GM19468 (cell line): Measurements from ENCODE around the gene CLRN3.

Source experiments
- ATAC-seq: cut with Tn5 transposase; IDR thresholded peaks from one replicate; pipeline ENCODE4 v1.9.1; 2021; ENCODE audit warnings: mild to moderate bottlenecking, moderate library complexity, moderate number of reproducible peaks; ENCODE audit not compliant: unreplicated experiment; ENCODE audit errors: extremely low read depth

Gene CLRN3, protein sequence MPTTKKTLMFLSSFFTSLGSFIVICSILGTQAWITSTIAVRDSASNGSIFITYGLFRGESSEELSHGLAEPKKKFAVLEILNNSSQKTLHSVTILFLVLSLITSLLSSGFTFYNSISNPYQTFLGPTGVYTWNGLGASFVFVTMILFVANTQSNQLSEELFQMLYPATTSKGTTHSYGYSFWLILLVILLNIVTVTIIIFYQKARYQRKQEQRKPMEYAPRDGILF

DNA sequence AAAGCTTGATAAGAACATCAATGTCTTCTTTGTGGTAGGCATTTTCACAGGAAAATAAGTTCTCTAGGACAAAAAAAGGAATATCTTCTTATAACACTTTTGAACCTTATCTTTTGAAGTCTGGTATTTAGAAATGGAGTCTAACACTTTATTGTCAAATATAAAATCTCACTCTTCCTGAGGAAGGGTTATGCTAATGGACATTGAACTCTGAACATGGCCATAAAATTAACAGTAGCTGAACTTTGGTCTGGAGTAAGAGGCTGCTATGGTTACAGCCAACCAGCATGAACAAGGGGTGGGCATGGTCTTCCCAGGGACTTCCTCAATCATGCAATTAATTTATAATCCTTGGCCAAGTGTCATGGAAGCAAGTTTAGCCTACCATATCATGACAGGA is at the start of gene CLRN3:
CLRN3 (minus strand) TSS at position 199 of the 400 bp plus-strand sequence; CDS start at position 42, 157 bp downstream.
- no peak for ATAC-seq

DNA sequence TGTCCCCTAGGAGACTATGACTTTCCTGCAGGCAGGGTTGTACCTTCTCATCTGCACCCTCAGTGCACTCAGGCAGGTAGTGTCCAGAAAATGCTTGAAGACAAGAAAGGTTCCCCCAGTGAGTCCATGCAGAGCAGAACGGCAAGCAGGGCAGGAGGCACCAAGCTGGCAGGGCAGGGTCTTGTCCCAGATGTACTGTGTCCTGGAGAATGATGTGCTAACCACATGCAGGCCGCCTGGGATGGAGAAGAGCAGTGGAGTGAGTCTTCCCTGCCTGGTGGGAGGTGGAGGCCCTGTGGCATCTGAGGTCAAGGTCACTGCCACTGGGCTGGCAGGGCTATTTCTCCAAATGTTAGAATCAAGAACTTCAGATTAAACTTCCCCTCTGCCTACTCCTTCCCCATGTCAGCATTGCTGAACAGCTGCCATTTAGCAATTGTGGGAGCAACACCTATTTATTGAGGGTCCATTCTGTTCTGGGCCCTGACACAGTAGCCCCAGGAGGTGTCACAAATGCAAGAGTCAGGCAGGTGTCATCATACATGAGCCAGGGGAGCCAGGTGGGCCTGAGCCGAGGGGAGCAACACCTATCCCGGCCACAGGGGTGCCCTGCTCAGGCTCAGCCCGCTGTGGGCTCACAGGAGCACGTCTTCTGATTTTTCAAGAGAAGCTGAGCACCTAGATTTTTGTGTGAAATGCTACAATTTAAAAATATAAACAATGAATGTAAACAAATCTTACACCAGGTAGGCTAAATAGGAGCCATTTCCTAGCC is 48.3 kb upstream of the CLRN3 start:
- ATAC-seq = no peak

DNA sequence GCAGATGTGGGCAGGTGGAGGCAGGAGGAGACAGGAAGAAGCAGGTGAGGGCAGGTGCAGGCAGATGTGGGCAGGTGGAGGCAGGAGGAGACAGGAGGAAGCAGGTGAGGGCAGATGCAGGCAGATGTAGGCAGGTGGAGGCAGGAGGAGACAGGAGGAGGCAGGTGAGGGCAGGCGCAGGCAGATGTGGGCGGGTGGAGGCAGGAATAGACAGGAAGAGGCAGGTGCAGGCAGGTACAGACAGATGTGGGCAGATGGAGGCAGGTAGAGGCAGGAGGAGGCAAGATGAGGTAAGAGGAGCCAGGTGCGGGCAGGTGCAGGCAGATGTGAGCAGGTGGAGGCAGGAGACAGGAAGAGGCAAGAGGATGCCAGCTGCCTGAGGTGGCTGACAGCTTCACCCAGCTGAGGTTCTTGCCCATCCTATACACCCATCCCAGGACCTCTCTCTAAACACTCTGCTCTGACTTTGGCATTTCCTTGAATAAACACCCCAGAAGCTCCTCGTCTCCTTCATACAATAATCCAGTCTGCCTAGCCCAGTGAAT is 47.1 kb upstream of the CLRN3 start:
- no peak for ATAC-seq

DNA sequence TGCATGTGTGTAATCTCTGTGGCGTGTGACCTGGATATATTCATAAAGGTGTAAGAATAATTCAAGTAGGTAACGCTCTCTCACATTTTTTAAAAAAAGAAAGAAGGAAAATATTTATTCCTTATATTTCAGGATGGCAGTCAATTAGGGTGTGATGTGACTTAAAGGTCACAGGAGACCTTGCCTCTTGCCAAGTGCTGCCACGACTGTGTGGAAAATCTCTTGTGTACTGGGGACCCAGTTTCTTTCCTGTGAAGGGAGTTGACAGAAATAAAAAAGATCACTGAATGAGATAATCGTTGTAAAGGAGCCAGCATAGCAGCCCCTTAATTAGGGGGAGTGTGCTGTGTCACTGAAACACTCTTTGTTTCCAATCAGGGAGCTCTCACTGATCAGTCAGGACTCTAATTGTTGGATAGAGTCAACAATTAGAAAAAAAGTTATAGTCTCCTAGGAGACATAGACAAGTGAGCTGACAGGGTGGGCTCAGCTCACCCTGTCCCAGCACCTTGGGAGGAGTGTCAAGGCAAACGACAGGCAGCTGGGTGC is 45.2 kb upstream of the CLRN3 start:
- no peak for ATAC-seq

DNA sequence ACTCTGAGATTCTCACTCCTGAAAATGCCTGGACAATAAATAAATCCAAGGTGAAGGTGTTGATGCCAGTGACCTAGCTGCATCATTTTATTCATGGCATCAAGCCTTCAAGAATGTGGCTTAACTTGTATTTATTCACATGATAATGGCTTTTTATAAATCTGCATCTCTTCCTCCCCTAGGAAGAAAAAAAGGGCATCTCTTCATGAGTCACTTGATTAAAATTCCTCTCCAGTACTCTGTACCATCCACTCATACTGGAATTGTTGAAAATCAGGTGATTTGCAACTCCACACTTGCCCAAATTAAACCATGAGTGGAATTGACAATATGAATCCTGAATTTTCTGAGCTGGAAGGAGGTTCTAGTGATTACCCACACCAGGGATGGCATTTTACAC is 44.3 kb upstream of the CLRN3 start:
- no peak for ATAC-seq

DNA sequence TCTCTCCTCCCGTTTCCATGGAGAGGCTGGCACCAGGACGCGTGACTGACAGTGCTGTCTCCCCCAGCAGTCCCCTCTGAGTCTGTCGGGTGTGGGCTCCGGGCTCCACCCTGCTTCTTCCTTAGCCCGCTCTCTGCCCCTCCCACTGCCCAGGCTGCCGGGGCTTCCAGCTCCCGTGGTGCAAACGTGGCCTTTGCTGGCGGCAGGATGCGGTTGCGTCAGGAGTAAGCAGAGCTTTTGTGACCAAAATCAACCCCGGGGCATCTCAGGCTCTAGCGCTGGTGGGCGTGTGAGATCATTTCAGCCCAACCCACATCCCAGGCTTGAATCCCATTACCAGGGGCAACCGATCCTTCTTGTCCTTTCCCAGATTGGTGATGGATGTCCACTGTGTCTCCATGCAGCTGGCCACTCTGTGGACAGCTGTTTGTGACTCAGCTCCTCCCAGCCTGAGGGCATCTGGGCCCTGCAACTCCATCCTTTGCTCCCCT is 42.4 kb upstream of the CLRN3 start:
- no peak for ATAC-seq

DNA sequence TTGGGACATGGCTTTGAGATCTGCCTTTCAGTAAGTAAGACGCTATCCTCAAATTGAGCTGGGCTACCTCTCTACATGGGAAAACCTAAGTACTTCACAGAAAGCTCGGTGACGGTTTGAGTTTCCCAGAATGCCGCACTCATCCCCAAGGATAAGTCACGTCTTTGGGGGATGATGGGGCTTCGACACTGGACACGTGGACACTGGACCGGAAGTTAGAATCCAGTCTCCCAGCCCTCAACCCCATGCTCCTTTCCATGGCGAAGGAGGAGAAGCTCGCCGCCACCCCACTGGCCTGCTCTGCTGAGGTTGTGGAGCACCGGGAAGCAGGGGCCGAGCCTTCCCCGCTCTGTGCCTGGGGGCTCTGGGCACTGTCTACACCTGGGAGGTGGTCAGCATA is 41.6 kb upstream of the CLRN3 start:
- ATAC-seq = no peak

DNA sequence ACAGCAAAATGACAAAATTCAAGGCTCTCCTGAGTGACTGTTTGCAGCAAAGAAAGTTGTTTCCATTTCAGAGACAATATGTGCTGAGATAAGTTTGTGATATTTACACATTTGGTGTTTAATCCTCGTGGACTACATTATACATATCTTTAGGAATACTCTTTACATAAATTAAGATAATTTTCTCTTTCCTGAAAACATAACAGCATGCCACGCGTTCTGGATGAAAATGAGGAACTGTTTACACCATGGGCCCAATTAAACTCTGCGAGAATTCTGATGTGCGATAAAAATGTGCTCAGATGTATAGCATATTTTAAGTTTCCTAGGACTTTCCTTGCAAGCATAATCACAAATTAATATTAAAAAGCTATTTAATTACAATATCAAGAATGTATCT is 40.5 kb upstream of the CLRN3 start:
- ATAC-seq = no peak

DNA sequence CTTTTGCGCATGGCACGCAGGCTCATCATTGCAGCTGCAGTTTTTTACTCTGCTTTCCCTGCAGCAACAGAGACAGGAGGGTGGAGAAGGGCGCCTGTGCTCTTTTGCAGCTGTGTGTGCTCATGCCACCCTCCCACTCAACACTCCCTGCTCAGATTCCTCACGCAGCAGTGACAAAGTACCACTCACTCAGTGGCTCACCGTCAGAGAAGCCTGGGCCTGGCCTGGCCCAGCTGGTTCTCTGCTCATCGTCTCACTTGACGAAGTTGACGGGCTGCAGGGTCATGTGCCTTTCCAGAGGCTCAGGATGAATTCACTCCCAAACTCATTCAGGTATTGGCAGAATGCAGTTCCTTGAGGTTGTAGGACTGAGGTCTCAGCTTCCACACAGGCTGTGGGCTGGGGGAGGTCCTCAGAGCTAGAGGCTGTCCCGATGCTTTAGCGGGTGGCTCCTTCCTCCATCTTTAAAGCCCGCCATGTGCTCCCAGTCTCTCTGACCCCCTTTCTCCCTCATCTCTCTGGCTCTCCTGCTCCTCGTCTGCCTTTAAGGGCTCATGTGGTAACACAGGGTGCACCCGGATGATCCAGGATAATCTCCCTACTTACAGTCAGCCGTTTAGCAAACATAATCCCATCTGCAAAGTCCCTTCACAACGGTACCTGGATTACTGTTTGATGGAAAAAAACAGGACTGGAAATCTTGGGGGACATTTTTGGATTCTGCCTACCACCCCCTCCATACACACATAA is 40.0 kb upstream of the CLRN3 start:
- no peak for ATAC-seq

DNA sequence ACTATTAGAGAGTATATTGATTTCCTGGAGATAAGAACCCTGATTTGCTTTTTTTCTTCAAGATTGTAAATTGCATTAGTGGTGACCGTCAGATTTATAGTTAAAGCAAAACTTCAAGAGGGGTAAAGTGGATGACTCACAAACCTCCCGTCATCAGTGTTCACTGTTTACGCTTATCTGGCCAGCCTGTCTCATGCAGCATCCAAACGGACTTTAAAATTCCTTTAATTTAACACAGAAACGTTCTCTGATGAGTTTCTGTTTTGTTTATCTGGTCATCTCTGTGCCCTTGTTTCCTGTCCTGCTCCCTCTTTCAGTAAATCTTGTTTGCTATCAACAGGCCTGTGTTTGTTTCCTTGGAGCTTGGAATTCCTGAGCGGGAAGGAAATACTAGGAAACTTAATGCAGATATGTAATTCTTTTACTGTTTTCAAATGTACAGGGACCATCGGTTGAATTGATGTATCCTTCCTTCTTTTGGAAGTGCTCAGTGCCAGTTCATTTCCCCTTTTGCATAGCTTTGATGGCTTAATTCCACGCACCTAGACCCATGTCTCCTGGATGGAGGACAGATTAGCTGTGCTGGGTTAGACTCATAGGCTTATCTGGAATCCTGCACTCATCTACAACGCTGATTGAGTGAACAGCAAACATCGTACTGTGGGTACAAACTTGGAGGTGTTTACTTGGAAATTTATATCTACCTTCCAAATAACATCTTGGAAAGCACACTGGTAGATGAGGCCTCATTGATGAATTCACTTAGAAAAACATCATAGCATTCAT is 35.5 kb upstream of the CLRN3 start:
- no peak for ATAC-seq

DNA sequence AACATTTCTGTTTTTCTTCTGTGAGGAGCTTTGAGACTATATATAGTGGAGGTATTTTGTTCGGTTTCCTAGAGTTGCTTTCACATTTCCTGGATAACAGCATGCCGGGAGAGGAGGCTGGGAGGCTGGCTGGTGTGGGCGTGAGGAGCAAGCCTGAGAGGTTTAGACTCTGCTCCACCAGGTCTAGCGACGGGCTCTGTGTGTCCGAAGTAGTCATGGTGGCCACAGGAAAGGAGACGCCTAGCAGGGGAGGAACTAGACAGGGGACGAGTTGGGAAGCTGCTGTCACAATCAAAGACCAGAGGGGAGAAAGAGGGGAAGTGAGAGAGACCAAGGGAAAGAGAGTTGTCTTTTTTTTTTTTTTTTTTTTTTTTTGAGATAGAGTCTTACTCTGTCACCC is 33.7 kb upstream of the CLRN3 start:
- ATAC-seq = no peak

DNA sequence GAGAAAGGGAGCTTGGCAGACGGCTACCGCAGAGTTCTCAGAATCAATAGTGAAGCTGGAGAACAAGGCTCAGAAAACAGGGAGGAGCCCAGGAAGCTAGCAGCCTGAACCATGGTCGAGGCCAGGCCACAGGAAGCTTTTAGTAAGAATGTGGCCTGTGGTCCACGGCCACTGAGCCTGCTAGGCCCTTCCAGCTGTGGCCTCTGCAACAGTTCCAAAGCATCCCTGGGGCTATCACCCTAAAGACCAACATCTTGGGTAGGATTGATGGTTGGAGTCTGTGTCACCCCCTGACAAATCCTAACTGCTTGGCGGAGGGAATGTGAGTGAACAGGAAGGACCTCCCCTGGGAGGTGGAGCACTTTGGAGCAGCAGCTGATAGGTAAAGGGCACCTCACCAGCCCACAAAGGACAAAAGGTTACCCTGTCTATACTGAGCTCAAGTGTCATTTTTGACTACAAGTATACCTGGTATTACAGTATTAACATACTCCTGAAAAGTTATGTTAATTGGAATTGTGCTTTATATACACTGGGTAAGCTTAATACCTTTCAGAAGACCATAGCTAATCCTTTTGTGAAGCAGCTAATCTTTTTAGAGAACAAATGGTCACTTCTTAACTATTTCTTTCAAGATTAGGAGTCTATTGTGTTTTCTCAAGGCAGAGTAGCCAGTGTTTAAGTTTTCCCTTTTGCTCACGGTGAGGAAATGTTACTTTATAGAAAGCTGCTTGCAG is 32.9 kb upstream of the CLRN3 start:
- ATAC-seq = no peak

DNA sequence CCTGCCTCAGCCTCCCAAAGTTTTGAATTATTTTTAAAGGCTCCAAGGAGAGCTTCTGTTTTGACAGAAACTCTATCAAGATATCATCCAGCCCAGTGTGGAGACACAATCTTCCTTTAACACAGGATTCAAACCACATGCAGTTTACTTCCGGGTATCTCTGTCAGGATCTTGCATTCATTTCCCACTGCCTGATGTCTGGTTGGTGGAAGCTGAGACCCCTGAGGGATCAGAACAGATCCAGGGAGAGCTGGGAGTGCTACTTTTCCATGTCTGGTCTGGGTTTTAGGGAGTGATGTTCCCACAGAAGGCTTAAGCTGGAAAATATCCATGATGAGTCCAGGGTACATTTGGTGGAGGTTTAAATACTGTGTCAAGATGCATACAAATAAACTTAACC is 30.9 kb upstream of the CLRN3 start:
- ATAC-seq = no peak

DNA sequence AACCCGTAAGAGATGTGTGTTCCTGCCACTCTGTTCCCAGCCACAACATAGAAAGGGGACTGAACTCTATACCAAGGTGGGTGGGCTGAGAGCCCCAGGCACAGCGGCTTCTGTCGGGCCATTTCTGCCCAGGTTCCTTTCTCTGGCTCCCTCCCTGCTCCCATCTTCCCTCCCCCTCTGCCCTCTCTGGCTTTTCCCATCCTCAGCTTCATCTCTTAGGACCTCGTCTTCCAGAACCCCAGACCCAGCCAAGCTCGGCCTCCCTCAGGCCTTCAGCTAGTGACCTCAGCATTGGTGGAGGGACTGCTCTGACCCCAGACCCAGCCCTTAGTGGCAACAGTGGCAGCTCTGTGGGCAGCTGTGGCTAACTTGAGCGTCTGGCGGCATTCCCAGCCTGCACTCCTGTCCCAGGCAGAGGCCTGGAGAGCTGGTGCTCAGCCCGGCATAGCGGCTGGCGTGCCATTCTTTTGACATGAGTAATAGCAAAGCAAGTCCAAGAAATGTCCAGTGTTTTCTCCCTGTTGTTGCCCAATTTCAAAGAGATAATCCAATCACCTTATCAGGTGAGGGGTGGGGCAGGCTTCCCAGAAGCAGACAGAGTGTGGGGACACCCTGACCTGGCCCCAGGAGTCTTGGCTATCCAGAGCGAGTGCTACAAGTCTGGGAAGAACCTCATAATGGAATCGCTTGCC is 30.1 kb upstream of the CLRN3 start:
- no peak for ATAC-seq

DNA sequence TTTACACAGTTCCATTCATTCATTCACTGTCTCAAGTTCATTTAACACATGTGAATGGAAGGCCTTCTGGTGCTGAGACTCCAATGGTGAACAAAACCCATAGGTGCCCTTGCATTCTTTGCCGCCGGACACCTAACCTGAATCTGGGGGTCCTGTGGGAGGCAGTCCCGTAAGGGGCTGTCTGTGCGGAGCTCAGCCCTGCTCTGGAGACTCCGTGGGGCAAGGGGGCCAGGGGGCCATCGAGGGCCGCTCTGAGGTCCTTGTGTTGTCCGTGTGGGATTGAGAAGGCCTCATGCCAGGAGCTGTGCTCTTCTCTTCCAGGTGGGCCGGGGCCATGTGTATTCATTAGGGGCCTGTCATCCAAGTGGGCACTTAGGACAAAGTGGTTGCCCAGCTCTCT is 29.5 kb upstream of the CLRN3 start:
- ATAC-seq = no peak

DNA sequence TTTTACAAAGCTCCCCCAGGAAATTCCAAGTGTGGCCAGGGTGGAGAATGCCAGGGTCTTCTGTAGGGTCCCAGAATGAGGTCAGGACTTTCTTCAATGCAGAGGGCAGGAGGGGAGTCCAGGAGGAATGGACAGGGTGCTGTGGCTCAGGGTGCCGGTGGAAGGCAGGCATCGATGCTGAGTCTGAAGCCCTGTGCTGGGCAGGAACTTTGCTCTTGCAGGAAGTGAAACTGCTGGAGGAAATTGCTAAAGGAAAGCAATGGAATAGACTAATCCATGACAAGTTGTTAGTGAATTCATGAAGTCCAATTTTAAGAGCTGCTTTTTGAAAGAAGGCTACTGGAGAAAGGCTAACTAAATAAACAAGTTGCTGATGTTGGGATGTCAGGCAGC is 29.0 kb upstream of the CLRN3 start:
- ATAC-seq = no peak

DNA sequence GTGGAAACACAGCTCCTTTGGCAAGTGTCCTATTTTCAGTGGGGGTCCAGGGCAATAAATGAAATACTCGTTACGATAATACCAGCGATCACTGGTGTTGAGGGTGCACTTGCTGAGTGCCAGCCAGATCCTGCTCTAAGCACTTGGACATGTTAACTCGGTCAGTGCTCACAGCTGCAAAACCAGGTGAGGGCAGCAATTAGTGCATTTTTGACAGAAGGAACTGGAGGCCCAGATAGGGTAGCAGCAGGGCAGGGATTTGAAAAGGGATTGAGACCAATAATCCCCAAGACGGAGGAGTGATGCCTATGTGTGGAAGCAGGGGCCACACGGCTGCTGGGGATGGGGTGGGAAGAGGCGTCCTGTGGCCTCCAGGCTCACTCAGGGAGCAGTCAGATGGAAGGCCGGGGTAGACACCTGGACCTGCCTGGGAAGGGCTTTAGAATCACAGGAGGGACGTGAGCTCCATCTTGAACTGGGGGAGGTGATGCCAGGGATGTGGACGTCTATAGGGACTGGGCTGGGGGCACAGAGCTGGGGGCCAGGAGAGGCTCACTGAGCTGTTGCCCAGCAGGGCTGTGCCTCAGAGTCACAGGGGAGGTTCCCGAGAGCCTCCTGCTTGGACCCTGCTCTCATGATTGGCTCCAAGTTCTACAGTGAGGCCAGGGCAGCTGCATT is 28.5 kb upstream of the CLRN3 start:
- no peak for ATAC-seq
